Measurements from ENCODE around the gene PROX1.

GRCh38 chr1:213979751-213980586 lies 7.8 kb upstream of the PROX1 start:
- TF ChIP-seq, protein P1, sequence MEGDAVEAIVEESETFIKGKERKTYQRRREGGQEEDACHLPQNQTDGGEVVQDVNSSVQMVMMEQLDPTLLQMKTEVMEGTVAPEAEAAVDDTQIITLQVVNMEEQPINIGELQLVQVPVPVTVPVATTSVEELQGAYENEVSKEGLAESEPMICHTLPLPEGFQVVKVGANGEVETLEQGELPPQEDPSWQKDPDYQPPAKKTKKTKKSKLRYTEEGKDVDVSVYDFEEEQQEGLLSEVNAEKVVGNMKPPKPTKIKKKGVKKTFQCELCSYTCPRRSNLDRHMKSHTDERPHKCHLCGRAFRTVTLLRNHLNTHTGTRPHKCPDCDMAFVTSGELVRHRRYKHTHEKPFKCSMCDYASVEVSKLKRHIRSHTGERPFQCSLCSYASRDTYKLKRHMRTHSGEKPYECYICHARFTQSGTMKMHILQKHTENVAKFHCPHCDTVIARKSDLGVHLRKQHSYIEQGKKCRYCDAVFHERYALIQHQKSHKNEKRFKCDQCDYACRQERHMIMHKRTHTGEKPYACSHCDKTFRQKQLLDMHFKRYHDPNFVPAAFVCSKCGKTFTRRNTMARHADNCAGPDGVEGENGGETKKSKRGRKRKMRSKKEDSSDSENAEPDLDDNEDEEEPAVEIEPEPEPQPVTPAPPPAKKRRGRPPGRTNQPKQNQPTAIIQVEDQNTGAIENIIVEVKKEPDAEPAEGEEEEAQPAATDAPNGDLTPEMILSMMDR (IDR thresholded peaks at IDR 0.05) = no peak
- no peak for TF ChIP-seq POLR2A (IDR thresholded peaks at IDR 0.05)

Data from body of pancreas (tissue), 4 donors.